Liver (tissue), 9 donors: ENCODE results near the gene PYGB. TPM values are rescaled to one million over a fixed set of nuclear protein-coding genes. Genes with fewer than 3 reads are reported as not detected.

Source experiments
- DNase-seq: peaks from one replicate; pipeline ENCODE4 v3.0.0-alpha.2; 2017; ENCODE audit warnings: low spot score
- H3K27ac ChIP-seq, 2 donors: one replicate each; pipeline ENCODE4 v1.7.0; 2013; ENCODE audit warnings: inconsistent platforms in 2 of 2, low read length in 2 of 2, control low read depth in 1 of 2, low read depth in 1 of 2, mild to moderate bottlenecking in 1 of 2
- H3K27me3 ChIP-seq, 4 donors: one replicate each; pipeline versions ENCODE4 v1.6.1 to v1.7.0; 2013; ENCODE audit warnings: low read length in 3 of 4, inconsistent platforms in 1 of 4, mild to moderate bottlenecking in 1 of 4, moderate library complexity in 1 of 4; ENCODE audit not compliant: control insufficient read depth in 4 of 4, insufficient read depth in 4 of 4
- H3K36me3 ChIP-seq, 4 donors: one replicate each; pipeline versions ENCODE4 v1.6.1 to v1.7.0; 2013; ENCODE audit warnings: low read length in 3 of 4, mild to moderate bottlenecking in 3 of 4, low read depth in 1 of 4, moderate library complexity in 1 of 4; ENCODE audit not compliant: control insufficient read depth in 4 of 4, insufficient read depth in 3 of 4
- H3K4me1 ChIP-seq, 4 donors: one replicate each; pipeline versions ENCODE4 v1.6.1 to v1.7.0; 2013; ENCODE audit warnings: low read length in 3 of 4, mild to moderate bottlenecking in 3 of 4, moderate library complexity in 1 of 4; ENCODE audit not compliant: control insufficient read depth in 4 of 4, insufficient read depth in 4 of 4
- H3K4me3 ChIP-seq, 3 donors: one replicate each; pipeline versions ENCODE4 v1.6.1 to v1.7.0; 2013; ENCODE audit warnings: low read length in 3 of 3, control low read depth in 1 of 3, low read depth in 1 of 3, mild to moderate bottlenecking in 1 of 3
- H3K9ac ChIP-seq, 2 donors: one replicate each; pipeline ENCODE4 v1.7.0; 2013; ENCODE audit warnings: low read length in 2 of 2, mild to moderate bottlenecking in 2 of 2, moderate library complexity in 2 of 2, control low read depth in 1 of 2, low read depth in 1 of 2
- H3K9me3 ChIP-seq, 4 donors: one replicate each; pipeline versions ENCODE4 v1.6.1 to v1.7.0; 2013; ENCODE audit warnings: low read length in 3 of 4; ENCODE audit not compliant: control insufficient read depth in 4 of 4
- ATF3 ChIP-seq: IDR thresholded peaks from 2 replicates; pipeline ENCODE4 v1.6.1; 2016; ENCODE audit warnings: antibody characterized with exemption
- CTCF ChIP-seq: fragments of 150-350 bp; IDR thresholded peaks from 2 replicates; pipeline ENCODE4 v1.5.1; 2017; ENCODE audit warnings: improper control_type of control experiment, low read depth, low read length; ENCODE audit not compliant: missing input control
- EGR1 ChIP-seq, 2 donors: IDR thresholded peaks; 2 replicates each; pipeline ENCODE4 v1.6.1; 2016 to 2018; ENCODE audit warnings: antibody characterized with exemption in 2 of 2, low read depth in 2 of 2
- FOXA1 ChIP-seq: IDR thresholded peaks from 2 replicates; pipeline ENCODE4 v1.6.1; 2016; ENCODE audit warnings: antibody characterized with exemption
- FOXA2 ChIP-seq: IDR thresholded peaks from 2 replicates; pipeline ENCODE4 v1.6.1; 2016; ENCODE audit warnings: antibody characterized with exemption
- GABPA ChIP-seq, 2 donors: IDR thresholded peaks in 1 of 2; conservative IDR thresholded peaks in 1 of 2; 2 replicates each; pipeline ENCODE4 v1.6.1; 2016; ENCODE audit warnings: antibody characterized with exemption in 2 of 2, mild to moderate bottlenecking in 1 of 2, moderate library complexity in 1 of 2
- HNF4A ChIP-seq, 2 donors: conservative IDR thresholded peaks; 2 replicates each; pipeline ENCODE4 v1.6.1; 2016; ENCODE audit warnings: antibody characterized with exemption in 2 of 2, mild to moderate bottlenecking in 2 of 2
- HNF4G ChIP-seq: IDR thresholded peaks from 2 replicates; pipeline ENCODE4 v1.6.1; 2016; ENCODE audit warnings: antibody characterized with exemption
- JUND ChIP-seq, 2 donors: IDR thresholded peaks; 2 replicates each; pipeline ENCODE4 v1.6.1; 2016; ENCODE audit warnings: antibody characterized with exemption in 2 of 2
- MAX ChIP-seq: IDR thresholded peaks from 2 replicates; pipeline ENCODE4 v1.6.1; 2016; ENCODE audit warnings: antibody characterized with exemption
- NR2F2 ChIP-seq: IDR thresholded peaks from 2 replicates; pipeline ENCODE4 v1.6.1; 2016; ENCODE audit warnings: antibody characterized with exemption
- RAD21 ChIP-seq, 2 donors: IDR thresholded peaks; 2 replicates each; pipeline ENCODE4 v1.6.1; 2016; ENCODE audit warnings: antibody characterized with exemption in 2 of 2, mild to moderate bottlenecking in 2 of 2
- REST ChIP-seq: IDR thresholded peaks from 2 replicates; pipeline ENCODE4 v1.6.1; 2016; ENCODE audit warnings: antibody characterized with exemption, mild to moderate bottlenecking
- RXRA ChIP-seq, 2 donors: IDR thresholded peaks; 2 replicates each; pipeline ENCODE4 v1.6.1; 2017 to 2018; ENCODE audit warnings: antibody characterized with exemption in 2 of 2, mild to moderate bottlenecking in 1 of 2
- SP1 ChIP-seq: IDR thresholded peaks from 2 replicates; pipeline ENCODE4 v1.6.1; 2018; ENCODE audit warnings: antibody characterized with exemption, mild to moderate bottlenecking
- TAF1 ChIP-seq: conservative IDR thresholded peaks from 2 replicates; pipeline ENCODE4 v1.6.1; 2016; ENCODE audit warnings: antibody characterized with exemption, mild to moderate bottlenecking
- YY1 ChIP-seq: IDR thresholded peaks from 2 replicates; pipeline ENCODE4 v1.6.1; 2016; ENCODE audit warnings: antibody characterized with exemption, mild to moderate bottlenecking
- ZBTB33 ChIP-seq: IDR thresholded peaks from 2 replicates; pipeline ENCODE4 v1.6.1; 2016; ENCODE audit warnings: antibody characterized with exemption
- WGBS: extraction: QIAGEN DNeasy Blood & Tissue Kit; methylation state at CpG from one replicate; pipeline ENCODE4 v1.1.7; 2013; 5-methylcytosine and 5-hydroxymethylcytosine counted together
- polyA plus RNA-seq, 2 donors: library from polyadenylated mRNA; stranded (reverse) in 1 of 2; unstranded in 1 of 2; fragments of 200-250 nt in 1 of 2; fragments of >200 nt in 1 of 2; fragmentation: Nextera tagmentation in 1 of 2; extraction: Ambion mirVana in 1 of 2; gene quantifications; one replicate each; pipeline versions ENCODE4 v1.2.1 to v1.2.3, GENCODE V29; 2013 to 2015
- total RNA-seq, 2 donors: library from RNA; depleted of rRNA; stranded (reverse); fragments of >200 nt; gene quantifications; one replicate each; pipeline ENCODE4 v1.2.3, GENCODE V29; 2014
- donor health status: healthy.
- donor health status: healthy.
- donor health status: healthy.
- donor health status: healthy.
- donor health status: healthy.

PYGB gene
- total and polyA plus RNA-seq, 4 donors = 3.6 to 11.7 (median 9.8) TPM

GRCh38 chr20:25274891-25275812 is 27.3 kb downstream of the PYGB start:
- H3K27ac ChIP-seq = no peak overlapping the region
- H3K9ac ChIP-seq = no peak overlapping the region
- DNase-seq = no peak
- no peaks in the 10 kb centered on the region for H3K27me3 ChIP-seq
- no peak overlapping the region for H3K4me3 ChIP-seq
- no peak for TF ChIP-seq RXRA (IDR thresholded peaks at IDR 0.05)
- TF ChIP-seq RAD21 (IDR thresholded peaks at IDR 0.05) = no peak
- no peak for TF ChIP-seq CTCF
- TF ChIP-seq FOXA2 = no peak
- TF ChIP-seq EGR1 (IDR thresholded peaks at IDR 0.05; ENCODE audit: low read depth in 2 of 2) = no peak
- no peak for TF ChIP-seq SP1
- TF ChIP-seq HNF4G = no peak
- TF ChIP-seq HNF4A (conservative IDR thresholded peaks at IDR 0.05) = no peak
- no peak for TF ChIP-seq FOXA1
- no peak for TF ChIP-seq GABPA (IDR thresholded peaks at IDR 0.05 in 1 of 2, conservative IDR thresholded peaks at IDR 0.05 in 1 of 2)
- no peak for TF ChIP-seq ZBTB33
- no peak for TF ChIP-seq MAX
- TF ChIP-seq ATF3 = no peak
- TF ChIP-seq JUND (IDR thresholded peaks at IDR 0.05) = no peak
- no peak for TF ChIP-seq REST
- no peak for TF ChIP-seq YY1
- TF ChIP-seq NR2F2 = no peak
- TF ChIP-seq TAF1 = no peak
- no peaks in the 10 kb centered on the region for H3K9me3 ChIP-seq
- WGBS = 96% methylated on average over 32 of the region's 32 CpGs
- H3K4me1 ChIP-seq = peaks cover 0 to 5% (median 2%) of the 10 kb centered on the region in 4 donors
- H3K36me3 ChIP-seq = peaks cover 0 to 26% (median 5%) of the 10 kb centered on the region in 4 donors
